NCI-H2171 treated with DMSO at 0.1 percent for 48 hours (cell line): ENCODE measurements around the gene SULT1C2.

Source experiments
- DNase-seq: peaks from one replicate; lab custom pipeline; 2025; lab: John Stamatoyannopoulos, UW

The SULT1C2 gene

DNA sequence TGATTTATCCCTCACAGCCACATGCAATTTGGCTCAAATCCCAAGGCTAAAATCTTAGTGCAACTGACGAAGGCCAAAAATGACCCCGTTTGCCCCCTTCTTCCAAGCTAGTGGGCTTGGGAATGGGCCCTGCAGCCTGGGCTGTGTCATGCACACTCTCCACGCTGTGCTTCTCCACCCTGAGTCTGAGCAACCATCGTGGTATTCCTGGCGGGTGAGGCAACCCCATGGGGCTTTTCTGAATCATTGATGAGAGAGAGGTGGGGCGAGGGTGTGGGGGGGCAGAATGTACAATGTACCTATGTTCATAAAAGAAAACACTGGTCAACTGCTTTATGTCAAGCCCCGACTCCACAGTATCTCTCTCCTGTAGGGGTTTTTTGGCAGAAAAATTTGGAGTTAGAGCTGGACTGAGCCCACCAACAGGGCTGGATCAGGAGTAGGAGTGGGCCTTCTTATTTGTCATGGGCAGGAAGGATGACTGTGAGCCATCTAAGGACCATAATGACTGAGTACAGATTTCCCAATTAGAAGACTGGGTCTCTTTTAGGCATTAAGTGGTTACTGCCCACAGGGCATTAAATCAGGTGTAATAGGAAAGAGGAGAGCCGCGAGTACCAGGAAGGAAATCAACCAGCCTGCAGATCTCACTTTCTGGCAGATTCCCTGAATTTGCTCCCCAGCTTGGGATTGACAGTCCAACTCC lies 8.9 kb downstream of the SULT1C2 start:
- DNase-seq: no peak

DNA sequence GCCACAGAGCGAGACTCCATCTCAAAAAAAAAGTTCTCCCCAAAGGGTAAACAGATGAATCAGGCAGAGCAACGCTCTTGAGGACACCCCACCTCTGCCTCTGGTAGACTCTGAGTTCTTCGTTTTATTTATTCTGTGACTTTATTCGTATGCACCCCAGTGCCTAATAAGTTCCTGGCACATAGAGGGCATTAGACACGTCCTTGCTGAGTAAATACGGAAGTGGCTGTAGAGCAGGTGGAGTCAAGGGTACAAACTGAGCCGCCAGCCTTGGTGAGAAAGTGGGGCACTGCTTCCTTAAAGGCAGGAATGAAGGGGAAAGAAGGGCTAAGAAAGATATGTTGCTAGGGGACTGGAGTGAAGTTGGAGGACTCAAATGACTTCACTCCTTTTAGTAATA lies 12.9 kb downstream of the SULT1C2 start:
- no peak for DNase-seq

DNA sequence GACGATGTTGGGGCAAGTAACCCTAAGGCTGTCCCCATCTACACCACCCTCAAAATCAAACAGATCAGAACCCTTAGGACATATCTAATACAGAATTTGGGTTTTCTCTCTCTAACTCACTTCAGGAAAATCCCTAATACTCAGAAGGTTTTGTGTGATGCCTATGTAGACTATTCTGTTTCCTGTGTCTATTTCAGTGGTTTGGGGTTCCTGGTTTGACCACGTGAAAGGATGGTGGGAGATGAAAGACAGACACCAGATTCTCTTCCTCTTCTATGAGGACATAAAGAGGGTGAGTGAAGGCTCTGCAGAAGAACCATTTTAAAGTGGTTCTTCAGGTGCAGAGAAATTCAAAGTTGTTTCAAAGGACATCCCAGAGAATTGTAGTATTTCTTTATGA lies 16.3 kb downstream of the SULT1C2 start:
- no peak for DNase-seq

DNA sequence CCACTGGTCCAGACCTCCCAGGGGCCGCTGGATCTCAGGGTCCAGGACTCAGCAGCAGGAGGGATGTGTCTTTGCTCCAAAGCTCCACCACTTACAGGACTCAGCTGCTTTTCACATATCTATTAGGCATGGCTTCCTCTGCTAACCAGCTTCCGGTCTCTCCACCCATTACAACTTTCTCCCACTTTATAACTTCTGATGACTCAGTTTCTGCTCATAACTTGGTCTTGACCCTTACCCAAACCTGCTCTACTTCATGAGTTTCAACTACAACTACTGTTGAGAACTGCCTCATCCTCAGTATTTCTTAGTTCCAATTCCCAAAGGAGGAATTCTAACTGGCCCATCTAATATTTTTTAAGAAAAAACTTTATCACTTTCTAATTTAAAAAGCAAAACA lies 17.2 kb downstream of the SULT1C2 start:
- DNase-seq: no peak

DNA sequence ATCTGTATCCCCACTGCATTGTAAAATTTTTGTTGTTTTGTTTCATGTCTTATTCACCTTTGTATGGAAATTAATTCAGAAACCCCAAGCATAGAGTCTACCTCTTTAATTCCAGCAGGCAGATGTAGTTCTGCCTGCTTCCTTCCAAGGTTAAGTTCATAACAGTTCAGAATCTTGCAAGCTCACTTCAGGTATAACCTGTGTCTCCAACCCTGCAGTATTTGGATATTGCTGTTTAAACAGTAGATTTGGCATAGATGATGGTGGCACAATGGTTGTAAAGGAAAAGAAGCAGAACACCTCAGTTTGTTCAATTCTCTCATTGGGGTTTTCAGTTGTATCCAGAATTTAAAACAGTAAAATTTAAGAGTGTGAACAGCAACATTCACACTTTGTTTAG lies 21.2 kb downstream of the SULT1C2 start:
- DNase-seq: no peak

DNA sequence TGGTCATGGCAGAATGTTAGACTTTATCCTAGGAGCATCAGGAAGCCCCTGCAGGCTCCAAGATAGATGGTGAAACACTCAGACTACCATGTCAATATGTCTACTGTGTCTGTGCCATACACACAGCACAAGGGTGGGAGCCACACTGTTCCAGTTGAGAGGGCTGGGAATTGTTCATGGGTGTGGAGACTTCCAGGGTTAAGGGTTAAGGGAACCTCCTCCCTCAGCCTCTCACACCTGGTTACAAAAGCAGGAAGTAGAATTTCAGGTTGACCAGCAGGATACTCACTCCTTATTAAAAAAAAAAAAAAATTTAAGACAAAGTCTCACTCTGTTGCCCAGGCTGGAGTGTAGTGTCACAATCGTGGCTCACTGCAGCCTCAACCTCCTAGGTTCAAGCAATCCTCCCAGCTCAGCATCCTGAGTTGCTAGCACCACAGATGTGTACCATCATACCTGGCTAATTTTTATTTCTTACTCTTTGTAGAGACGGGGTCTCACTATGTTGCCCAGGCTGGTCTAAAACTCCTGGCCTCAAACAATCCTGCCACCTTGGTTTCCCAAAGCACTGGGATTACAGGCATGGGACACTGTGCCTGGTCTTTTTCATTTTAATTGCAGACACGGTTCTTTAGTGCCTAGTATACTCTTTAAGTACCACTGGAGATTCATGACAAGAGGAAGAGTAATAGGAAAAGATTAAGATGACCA lies 26.0 kb downstream of the SULT1C2 start:
- no peak for DNase-seq

DNA sequence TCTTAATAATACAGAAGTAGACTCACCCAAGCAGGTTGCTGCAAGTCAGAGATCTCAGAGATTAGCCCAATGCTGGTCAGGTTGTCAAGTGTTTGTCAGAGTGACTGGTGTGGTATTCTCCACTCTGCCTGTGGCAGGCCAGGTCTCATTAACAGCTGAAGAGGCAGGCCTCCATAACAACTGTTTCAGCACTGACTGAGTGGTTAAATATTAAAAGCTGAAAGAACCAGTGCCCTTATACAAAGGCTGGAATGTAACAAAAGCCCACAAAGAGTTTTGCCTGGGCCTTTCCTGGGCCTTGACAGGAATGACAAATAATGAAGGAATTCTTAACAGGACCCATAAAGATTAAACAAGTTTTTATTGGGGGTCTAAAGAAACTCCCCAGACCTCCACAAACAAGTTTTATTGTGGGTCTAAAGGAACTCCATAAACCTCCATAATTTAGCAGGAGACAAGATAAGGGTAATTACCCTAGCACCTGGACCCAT lies 26.8 kb downstream of the SULT1C2 start:
- DNase-seq: no peak

DNA sequence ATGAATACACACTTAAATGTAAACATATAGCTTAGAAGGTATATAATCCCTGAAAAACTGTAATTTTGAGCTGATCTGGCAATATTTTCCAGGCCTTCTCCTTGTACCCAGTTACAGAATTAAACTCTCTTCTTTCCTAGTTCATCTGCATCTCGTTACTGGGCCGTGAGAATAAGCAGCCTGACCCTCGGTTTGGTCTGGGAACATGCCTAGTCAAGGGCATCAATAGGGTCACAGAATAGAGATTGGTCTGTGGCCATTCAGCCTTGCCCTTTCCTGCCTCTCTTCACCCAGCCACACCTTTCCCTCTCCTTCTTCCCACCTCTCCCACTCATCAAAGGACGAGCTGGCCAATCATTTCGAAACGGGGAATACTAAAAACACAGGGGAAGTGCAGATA lies 27.3 kb downstream of the SULT1C2 start:
- DNase-seq: no peak

DNA sequence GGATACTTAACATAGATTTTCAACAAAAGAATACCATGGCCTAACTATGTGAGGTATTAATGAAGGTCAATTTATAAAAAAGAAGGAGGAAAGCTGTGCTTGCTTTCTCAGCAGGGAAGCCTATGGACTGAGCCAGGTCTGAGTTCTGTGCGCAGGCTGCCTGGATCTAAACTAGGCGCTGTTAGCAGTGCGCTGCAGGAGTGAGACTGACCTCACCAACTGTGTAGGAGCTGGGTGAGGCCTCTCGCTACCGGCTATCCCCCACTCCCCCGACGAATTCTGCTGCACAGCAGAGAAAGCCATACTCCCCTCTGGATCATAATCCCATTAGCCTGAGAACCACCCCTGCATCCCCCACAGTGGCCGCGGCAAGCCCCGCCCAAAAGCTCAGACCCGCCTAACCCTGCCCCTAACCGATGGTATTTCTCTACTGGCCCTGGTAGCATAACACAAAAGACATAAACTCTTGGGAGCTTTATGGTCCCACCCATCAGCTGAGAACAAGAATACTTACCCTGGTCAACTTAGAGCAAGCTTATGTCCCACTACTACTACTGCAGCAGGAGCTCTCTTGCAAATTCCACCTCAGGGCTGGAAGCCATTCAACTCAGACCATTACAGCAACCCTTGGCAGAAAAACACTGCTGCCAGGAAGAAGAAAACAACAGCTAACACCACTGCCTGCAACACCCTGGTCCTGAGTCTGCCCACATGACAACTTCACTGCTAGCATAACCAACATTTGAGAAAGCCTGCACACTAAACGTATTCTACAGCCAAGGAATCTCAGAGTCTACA lies 28.0 kb downstream of the SULT1C2 start:
- no peak for DNase-seq

DNA sequence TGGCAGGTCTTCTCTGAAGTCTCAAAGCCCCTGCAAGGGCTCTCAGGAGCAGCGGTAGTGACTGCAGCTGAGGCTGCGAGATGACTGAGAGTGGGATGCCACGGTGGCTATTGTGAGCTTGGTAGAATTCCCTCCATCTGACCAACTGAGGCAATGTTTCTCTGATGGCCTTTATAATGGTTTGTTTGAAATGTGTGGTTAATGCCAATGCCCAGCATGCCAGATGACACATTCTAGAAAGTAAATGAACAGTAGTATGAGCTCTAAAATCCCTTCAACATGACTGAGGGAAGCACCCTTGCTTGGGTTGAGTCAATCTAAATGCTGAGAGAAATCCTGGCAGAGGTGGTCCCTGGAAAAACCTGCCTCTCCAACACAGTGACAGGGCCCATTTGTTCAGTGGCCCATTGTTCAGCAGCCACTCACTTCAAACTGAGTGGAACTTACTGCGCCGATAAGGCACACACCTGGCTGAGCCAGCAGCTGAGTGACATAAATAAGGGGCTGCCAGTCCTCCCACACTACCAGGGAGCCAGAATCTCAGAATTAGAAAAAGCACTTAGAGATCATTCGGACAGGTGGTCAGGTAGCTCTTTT lies 31.7 kb downstream of the SULT1C2 start:
- DNase-seq: no peak

DNA sequence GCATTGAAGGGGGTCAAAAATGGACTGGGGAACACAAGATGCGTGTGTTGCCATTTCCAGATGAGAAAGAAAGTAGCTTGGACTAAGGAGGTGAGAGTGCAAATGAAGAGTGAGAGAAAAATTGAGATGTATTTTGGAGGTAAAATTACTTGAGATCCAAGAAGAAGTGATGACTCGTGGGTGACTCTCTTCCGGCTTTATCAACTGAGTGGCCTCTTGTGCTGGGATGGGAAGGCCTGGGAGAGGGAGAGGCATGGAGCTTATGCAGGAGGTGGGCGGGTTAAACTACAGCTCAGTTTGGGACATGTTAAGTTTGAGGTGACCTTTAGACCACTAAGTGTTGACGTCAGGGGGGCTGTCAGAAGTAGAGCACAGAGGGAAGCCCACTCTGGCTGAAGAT lies 34.9 kb downstream of the SULT1C2 start:
- no peak for DNase-seq

DNA sequence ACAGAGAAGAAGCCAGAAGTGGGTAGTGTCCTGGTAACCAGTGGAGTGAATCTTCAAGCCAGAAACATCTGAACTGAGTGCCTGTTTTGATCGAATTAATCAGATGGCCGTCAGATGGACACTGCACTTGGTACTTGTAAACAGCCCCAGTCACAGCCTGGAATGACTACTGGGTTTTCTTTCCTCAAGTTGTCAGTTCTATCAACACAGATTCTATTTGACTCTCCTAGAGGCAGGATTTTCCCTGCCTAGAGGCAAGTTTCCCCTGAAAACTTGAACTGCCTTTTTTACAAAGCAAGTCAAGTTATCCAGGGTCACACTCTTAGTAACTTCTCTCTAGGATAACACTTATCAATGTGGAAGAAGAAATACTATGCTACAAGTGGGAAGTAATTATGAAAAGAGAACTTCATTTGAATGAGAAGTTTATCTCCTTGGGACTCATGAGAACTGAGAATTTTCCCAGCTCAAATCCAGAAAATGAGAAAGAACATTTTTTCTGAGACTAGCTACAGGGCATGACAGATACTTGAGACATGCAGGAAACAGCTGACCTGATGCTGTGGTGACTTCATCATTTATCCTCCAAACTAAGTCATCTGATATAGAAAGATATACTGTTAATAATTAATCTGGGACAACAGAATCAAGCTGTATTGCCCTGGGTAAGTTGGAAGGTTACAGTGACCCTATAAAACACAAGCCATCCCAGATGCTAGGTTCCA lies 36.0 kb downstream of the SULT1C2 start:
- no peak for DNase-seq

DNA sequence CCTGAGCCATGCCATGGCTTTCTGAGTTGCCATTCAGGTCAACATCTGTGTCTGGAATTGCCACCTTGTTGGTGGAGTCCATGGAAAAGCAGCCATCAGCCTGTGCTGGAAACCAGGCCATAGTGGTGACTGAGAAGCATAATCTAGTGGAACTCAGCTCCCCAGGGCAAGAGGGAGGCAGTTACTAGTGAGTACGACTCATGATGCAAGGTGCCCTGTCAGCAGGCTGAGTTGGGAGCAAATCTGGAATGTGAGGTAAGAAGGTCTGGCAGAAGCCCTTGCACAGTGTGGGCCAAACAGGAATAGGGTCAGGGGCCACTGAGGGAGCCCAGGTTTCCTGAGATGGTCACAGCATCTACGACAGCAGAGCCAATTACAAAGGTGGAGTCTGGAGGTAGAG lies 37.1 kb downstream of the SULT1C2 start:
- no peak for DNase-seq

DNA sequence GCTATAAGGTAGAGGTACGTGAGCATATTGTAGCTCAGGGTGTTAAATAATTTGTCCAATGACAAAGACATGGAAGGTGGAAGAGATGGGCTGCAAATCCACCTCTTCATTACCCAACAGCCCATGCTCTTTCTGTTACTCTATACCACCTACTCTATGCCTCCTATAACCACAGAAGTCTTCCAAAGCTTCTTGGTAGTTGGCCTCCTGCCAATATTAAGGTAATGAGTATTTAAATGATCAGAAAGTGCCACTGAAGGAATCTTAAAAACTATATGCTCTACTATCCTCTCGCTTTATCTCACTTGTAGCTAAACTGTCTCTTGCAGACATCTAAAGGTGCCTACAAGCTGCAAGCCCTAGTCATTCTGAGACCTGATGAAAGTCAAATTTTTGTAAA lies 41.1 kb downstream of the SULT1C2 start:
- peak; percentile 48 for DNase-seq

DNA sequence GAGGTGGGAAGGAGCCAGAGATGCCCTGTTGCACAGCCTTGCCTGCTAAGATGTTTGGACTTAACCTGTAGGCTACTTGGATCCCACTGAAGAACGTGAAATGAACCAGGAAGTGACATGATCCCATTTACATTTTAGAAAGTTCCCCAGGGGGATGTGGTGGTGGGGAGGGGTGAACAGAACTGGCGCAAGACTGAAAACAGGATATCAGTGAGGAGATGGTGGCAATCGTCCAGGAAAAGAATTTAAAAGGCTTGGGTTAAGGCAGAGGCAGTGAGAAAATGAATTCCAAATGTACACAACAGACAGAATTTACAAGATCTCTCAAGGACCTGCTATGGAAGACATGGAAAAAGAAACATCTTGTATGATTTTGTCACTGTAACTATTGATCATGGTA lies 42.3 kb downstream of the SULT1C2 start:
- peak; percentile 10 for DNase-seq

DNA sequence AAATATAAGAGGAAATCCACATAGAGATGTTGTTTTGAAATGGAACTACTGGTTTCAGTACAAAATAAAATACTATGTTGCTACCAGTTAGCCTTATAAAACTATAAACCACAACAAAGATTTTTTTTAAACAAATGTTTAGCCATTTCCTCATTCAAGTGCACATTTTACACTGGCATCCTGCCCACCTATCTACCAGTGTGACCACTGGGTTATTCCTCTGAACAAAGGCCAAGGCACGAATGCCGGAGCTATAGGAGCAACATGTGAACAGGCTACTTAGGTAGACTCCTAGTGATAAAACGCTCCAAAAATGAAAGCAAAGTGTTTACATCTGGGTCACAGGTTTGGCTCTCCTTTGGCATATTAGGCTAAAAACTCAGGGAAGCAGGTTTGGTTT lies 57.3 kb downstream of the SULT1C2 start:
- DNase-seq: no peak

DNA sequence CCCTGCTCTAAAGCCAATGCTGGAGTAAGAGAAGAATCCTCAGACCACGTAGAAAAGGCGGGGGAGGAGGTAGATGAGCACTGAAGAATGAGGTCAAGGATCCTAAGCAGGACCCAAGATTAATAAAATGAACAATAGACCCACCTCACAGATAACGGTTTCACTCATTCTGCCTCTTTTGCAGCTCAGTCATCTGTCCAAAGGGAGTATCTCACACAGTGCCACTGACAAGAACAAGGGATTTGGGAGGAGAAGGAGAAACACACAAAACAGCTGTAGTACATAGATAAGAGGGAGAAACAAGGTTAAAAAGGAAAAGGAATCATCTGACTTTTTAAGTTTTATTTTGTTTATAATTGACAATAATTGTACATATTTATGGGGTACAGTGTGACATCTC lies 58.1 kb downstream of the SULT1C2 start:
- no peak for DNase-seq

DNA sequence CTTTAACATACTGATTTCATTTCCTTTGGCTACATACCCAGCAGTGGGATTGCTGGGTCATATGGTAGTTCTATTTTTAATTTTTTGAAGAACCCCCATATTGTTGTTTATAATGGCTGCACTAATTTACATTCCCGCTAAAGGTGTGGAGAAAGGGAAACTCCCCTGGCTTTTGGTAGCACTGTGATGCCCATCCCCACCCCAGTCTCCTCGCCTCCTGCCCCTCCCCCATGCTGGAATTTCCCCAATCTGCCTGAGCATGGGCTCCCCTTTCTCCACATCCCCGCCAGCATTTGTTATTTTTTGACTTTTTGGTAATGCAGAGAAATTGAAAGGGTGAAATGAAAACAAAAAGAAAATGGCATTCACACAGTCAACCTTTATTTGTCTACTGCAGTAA lies 59.1 kb downstream of the SULT1C2 start:
- no peak for DNase-seq

DNA sequence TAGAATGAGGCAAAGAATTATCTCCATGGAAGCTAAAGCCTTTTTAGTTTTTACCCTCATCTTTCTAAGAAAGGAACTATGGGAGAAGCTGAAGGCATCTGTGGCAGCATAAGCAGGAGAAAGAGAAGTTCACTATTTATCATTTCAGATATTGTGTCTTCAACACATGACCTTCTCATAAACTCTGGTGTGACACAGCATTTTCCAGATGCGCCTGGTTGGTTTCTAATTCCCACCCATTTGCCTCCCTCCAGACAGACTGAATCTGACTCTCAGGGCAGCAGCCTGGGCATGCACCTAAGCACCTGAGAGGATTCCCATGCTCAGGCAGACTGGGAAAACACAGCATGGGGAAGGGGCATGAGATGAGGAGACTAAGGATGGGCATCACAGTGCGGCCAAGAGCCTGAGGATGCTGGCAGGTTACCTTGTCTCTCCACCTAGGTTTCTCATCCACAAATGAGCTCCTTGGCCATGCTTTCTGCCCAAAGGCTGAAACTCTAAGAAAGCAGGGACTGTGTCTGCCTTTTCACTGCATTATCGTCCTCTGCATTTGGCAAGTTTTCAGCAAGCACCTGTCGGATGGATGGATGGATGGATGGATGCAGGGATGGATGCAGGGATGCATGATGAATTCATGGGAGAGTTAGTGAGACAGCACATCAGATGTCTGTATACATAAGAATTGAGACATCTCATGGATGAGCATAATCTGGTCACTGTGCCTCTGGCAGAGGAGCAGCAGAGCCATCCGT lies 60.3 kb downstream of the SULT1C2 start:
- no peak for DNase-seq

DNA sequence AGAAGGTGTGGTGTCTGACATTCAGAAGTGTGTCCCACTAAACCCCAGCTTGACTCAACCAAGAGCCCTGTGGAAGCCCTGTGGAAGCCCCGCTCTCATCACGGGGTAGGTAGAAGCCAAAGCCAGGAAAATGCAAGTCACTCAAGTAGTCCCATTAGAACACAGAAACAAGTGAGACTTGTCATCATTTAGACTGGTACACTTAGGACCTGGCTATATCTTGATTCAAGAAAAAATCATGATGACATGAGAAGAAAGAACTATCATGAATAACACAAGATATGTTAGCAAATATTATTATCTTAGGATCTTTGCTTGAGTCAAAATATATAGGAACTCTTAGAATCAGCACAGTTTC lies 60.9 kb downstream of the SULT1C2 start:
- DNase-seq: no peak

DNA sequence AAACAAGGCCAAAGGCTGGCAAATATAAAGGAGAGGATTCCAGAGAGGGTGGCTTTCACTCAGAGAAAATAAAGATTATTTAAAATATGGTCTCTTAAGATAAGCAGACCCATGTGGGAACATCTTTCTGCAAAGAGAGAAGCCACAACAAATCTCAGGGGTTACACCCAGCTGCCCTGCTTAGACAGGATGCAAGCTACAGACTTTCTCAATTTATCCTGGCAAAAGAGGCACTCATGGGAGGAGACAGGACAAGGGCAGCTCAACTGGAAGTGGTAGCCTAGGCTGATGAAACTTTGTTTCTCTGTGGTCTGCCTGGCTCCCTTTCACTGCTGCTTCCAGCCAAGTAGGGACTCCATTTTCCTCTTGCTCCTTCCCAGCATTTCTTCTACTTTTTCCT lies 63.2 kb downstream of the SULT1C2 start:
- no peak for DNase-seq
